Measurements from ENCODE around the gene CD164L2.

Gene CD164L2

GRCh38 chr1:27392096-27392777 is 9.1 kb upstream of the CD164L2 start, which contains the start of gene GPR3:
TSS of gene GPR3 (plus strand) at chr1:27392622. CDS start at chr1:27393799, 1,177 bp downstream.
- in situ Hi-C loops (cut with MboI; ENCODE audit: low sequenced_read_pairs), result loop anchor here (5.0 to 10.0 kb wide), 3 partner anchors 215 to 290 kb away; no protein-coding TSS in a partner anchor

GRCh38 chr1:27391511-27392095 is 8.5 kb upstream of the CD164L2 start:
- in situ Hi-C loops (cut with MboI; ENCODE audit: low sequenced_read_pairs), result loop anchor here (5.0 to 10.0 kb wide), 3 partner anchors 216 to 289 kb away; no protein-coding TSS in a partner anchor

DNA sequence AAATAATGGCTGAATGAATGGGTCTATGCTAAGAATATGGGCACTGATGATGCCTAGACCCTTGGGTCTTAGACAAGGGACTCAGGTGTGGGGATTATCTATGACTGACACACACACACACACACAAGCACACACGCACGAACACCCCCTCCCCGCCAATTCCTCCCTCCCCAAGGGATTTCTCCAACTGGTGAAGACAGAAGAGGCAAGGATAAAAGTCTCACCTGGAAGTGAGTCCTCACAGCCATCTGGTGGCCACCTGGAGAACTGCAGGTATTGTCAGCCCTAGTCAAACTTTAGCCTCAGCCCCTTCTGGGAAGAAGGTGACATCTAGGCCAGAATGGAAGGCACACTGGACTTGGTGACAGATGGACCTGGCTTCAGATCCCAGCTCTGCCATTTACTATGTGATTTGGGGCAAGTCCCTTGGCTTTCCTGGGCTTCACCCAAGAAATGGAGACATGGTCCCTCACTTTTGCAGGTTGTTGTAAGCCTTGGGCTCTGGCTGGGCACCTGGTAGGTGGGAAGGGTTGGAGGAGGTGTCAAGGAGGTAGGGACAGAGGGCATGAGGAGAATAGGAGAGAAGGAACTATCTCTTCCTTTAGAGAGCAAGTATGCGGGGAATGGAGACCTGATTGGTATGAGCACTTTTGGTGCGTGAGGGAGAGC is 5.3 kb upstream of the CD164L2 start:
- in situ Hi-C loops (cut with MboI; ENCODE audit: low sequenced_read_pairs), result loop anchor here (5.0 kb wide), 1 partner anchor 86 kb away; no protein-coding TSS in a partner anchor

DNA sequence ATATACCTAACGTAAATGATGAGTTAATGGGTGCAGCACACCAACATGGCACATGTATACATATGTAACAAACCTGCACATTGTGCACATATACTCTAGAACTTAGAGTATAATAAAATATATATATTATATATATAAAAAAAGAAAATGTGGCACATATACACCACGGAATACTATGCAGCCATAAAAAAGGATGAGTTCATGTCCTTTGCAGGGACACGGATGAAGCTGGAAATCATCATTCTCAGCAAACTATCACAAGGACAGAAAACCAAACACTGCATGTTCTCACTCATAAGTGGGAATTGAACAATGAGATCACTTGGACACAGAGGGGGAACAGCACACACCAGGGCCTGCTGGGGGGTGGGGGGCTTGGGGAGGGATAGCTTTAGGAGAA is 1.7 kb upstream of the CD164L2 start:
- in situ Hi-C loops (cut with MboI; ENCODE audit: low sequenced_read_pairs), result loop anchor here (5.0 kb wide), 1 partner anchor 82 kb away; no protein-coding TSS in a partner anchor

GRCh38 chr1:27383661-27384060 is 528 bp upstream of the CD164L2 start:
- in situ Hi-C loops (cut with MboI; ENCODE audit: low sequenced_read_pairs), result no loop called here

- in situ Hi-C loops (cut with MboI; ENCODE audit: low sequenced_read_pairs), result no loop called here
Observed at GRCh38 chr1:27381969-27382762, 967 bp downstream of the CD164L2 start.

- in situ Hi-C loops (cut with MboI; ENCODE audit: low sequenced_read_pairs), result no loop called here
Observed at GRCh38 chr1:27380766-27381733, 2.1 kb downstream of the CD164L2 start.

DNA sequence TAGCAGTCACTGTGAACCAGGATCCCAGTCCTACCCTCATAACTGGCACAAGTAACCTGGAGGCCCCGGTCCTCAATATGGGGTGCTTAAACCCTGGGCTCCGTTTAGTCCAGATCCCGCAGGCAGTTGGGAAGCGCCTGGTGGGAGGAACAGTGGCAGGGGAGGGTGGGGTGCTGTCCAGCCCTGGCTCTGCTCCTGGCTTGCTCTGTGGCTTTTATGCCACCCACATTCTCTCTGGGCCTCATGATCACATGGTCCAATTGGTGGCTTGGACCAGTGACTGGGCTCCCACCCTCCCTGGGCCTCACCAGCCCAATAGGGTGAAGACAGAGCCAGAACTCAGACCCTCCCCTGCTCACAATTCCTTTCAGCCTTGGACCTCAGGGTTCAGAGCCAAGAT is 2.9 kb downstream of the CD164L2 start:
- in situ Hi-C loops (cut with MboI; ENCODE audit: low sequenced_read_pairs), result no loop called here

DNA sequence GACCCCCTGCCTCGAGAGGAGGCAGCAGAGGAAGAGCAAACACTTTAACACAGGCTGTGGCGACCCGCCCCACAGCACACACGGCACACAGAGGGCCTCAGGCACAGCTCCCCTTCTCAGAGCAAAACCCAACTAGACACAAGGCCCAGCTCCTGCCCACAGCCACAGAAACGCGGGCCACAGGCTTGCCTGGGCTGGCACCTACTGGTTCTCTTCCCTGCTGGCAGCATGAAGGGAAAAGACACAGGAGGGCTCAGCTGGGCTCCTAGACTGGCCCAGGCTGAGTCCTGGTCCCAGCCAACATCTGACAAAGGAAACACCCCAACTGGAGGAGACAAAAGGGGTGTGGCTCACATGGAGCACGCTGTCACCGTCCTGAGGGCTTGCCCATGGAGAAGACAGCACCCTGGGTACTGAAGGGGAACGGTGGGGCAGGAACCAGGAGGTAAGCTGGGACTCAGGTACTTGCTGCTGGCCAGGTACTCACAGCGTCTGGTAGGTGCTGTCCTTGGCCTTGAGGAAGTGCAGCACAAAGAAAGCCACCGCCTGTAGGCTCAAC is 3.5 kb downstream of the CD164L2 start:
- in situ Hi-C loops (cut with MboI; ENCODE audit: low sequenced_read_pairs), result no loop called here

DNA sequence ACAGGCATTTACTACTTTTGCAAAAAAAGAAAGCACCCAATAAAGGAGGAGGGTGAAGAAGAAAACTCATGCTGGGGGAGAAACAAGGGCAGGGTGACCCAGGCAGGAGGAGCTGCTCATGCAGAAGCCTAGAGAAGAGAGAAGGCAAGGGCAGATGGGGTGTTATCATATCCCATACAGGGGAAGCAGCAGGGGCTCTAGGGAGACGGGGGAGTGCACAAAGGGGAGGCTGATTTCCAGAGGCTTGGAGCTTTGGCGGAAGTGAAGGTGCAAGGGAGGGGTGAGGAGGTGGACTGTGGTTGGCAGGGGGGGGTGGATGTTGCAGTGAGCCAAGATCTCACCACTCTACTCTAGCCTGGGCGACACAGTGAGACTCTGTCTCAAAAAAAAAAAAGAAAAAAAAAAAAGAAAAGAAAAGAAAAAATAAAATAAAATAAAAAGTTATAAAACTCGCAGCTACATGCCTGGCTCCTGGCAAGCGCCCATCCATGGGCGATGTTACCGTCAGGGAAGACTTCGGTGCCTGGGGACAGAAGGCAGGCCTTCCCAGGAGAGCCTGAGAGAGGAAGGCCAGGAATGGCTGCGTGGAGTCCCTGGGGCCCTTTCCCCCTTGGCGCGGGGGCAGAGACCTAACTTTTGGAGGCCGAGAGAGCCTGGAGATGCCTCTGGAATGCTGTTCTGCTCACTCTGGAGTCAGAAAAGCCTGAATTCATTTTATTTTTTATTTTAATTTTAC is 5.2 kb downstream of the CD164L2 start:
- in situ Hi-C loops (cut with MboI; ENCODE audit: low sequenced_read_pairs), result no loop called here

GRCh38 chr1:27374362-27375086 is 8.6 kb downstream of the CD164L2 start, which contains the start of gene FCN3:
TSS of gene FCN3 (minus strand) at chr1:27374824. CDS start at chr1:27374818, 6 bp downstream.
- in situ Hi-C loops (cut with MboI; ENCODE audit: low sequenced_read_pairs), result no loop called here

- in situ Hi-C loops (cut with MboI; ENCODE audit: low sequenced_read_pairs), result no loop called here
Observed at GRCh38 chr1:27372808-27373690, 10.1 kb downstream of the CD164L2 start.

DNA sequence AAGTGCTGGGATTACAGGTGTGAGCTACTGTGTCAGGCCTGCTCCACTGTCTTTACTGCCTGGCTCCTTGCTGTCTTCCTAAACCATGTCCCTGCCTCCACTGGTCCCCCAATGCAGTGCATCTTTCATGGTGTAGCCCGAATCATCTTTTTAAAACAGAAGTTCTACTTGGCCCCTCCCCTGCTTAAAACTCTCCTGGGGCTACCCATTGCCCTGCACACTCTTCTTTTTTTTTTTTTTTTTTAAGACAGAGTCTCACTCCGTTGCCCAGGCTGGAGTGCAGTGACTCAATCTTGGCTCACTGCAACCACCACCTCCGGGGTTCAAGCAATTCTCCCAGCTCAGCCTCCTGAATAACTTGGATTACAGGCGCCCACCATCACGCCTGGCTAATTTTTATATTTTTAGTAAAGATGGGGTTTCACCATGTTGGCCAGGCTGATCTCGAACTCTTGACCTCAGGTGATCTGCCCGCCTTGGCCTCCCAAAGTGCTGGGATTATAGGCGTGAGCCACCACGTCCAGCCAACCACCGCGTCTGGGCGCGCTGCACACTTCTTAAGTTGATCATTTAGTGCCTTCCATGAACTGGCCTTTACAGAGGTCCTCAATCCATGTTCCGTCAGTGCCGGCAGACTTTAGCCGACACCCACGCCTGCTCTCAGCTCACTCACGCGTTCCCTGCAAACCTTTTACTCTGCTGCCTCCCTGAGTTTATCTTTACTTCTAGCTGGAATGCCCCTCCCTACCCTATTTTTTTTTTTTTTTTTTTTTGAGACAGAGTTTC is 10.9 kb downstream of the CD164L2 start:
- in situ Hi-C loops (cut with MboI; ENCODE audit: low sequenced_read_pairs), result no loop called here

GRCh38 chr1:27368869-27369582 is 14.1 kb downstream of the CD164L2 start:
- in situ Hi-C loops (cut with MboI; ENCODE audit: low sequenced_read_pairs), result no loop called here

- in situ Hi-C loops (cut with MboI; ENCODE audit: low sequenced_read_pairs), result no loop called here
Observed at GRCh38 chr1:27367160-27367650, 15.9 kb downstream of the CD164L2 start.
